Colonic mucosa (tissue), 4 donors: ENCODE data around the gene PSMB5. TPM values are rescaled to one million over a fixed set of nuclear protein-coding genes. Genes with fewer than 3 reads are reported as not detected.

ENCODE experiments used
- DNase-seq: peaks from one replicate; pipeline ENCODE4 v3.0.0-alpha.2; 2020
- H3K27ac ChIP-seq: fragments of 200-600 bp; one replicate; pipeline ENCODE4 v1.8.0; 2021
- H3K27me3 ChIP-seq: fragments of 200-600 bp; one replicate; pipeline ENCODE4 v1.8.0; 2021
- H3K36me3 ChIP-seq: fragments of 200-600 bp; one replicate; pipeline ENCODE4 v1.8.0; 2021
- H3K4me1 ChIP-seq: fragments of 200-600 bp; one replicate; pipeline ENCODE4 v1.8.0; 2021; ENCODE audit warnings: mild to moderate bottlenecking
- H3K4me3 ChIP-seq: fragments of 200-600 bp; one replicate; pipeline ENCODE4 v1.8.0; 2021
- H3K9ac ChIP-seq, 2 donors: one replicate each; pipeline ENCODE4 v1.7.0; 2013; ENCODE audit warnings: control low read depth in 2 of 2, low read depth in 2 of 2, low read length in 2 of 2
- H3K9me3 ChIP-seq: fragments of 200-600 bp; one replicate; pipeline ENCODE4 v1.8.0; 2021
- CTCF ChIP-seq: fragments of 200-600 bp; IDR thresholded peaks from one replicate; pipeline ENCODE4 v1.8.0; 2022; ENCODE audit warnings: antibody characterized with exemption, mild to moderate bottlenecking
- intact Hi-C: fragments of 100-400 bp; cut with DNase I; formaldehyde crosslinking; loops from one replicate; pipeline ENCODE4 v1.14.1; 2022
- total RNA-seq, 2 donors: library from RNA; stranded (reverse); fragmentation: NEBNext Ultra II Directional in 1 of 2; extraction: Animal tissue kit (Norgen Biotek cat#: 25700) in 1 of 2; gene quantifications; one replicate each; pipeline ENCODE4 v1.2.1, GENCODE V29; 2021
- donor health status: healthy.
- donor health status: DM: no; HTN: no; CAD: no.
- donor health status: DM: no; HTN: no; CAD: no.

The PSMB5 gene
- total RNA-seq, 2 donors from 2014 or later: 99.7 to 137 TPM

GRCh38 chr14:23056956-23057756 is 22.5 kb upstream of the PSMB5 start, which contains the start of gene CDH24:
TSS of gene CDH24 (minus strand) at chr14:23057520. CDS start at chr14:23055733, 1,787 bp downstream.
- Histone ChIP-seq H3K27me3 (no peaks in the 10 kb centered on the region), H3K9ac (peak within 1 kb of the TSS; percentile 48 to 77), H3K36me3 (peaks cover 18% of the 10 kb centered on the region), H3K9me3 (no peaks in the 10 kb centered on the region), H3K4me1 (peaks cover 5% of the 10 kb centered on the region), H3K27ac (peak within 1 kb of the TSS; percentile 74), H3K4me3 (peak within 1 kb of the TSS; percentile 57)
- DNase-seq: peak; percentile 83
- intact Hi-C loops: no loop called here
- TF ChIP-seq CTCF: no peak

GRCh38 chr14:23056145-23056955 is 21.6 kb upstream of the PSMB5 start:
- peak; percentile 78 for DNase-seq
- Histone ChIP-seq H3K27me3 (no peaks in the 10 kb centered on the region), H3K4me1 (peaks cover 5% of the 10 kb centered on the region), H3K9ac (peak overlapping the region; percentile 25 to 77), H3K27ac (no peak overlapping the region), H3K36me3 (peaks cover 10% of the 10 kb centered on the region), H3K9me3 (no peaks in the 10 kb centered on the region), H3K4me3 (peak overlapping the region; percentile 57)
- peak; percentile 43 for TF ChIP-seq CTCF
- intact Hi-C loops: no loop called here

- TF ChIP-seq CTCF: no peak
- Histone ChIP-seq H3K4me1 (peaks cover 5% of the 10 kb centered on the region), H3K27ac (no peak overlapping the region), H3K9me3 (no peaks in the 10 kb centered on the region), H3K4me3 (no peak overlapping the region), H3K9ac (no peak overlapping the region), H3K27me3 (no peaks in the 10 kb centered on the region), H3K36me3 (peaks cover 4% of the 10 kb centered on the region)
- intact Hi-C loops: no loop called here
- DNase-seq: no peak
These were observed 21.0 kb upstream of the PSMB5 start for GRCh38 chr14:23055621-23056144.

- H3K27ac ChIP-seq: no peak overlapping the region
- intact Hi-C loops: no loop called here
- H3K27me3 ChIP-seq: no peaks in the 10 kb centered on the region
- no peak overlapping the region for H3K9ac ChIP-seq
- DNase-seq: no peak
- peaks cover 5% of the 10 kb centered on the region for H3K4me1 ChIP-seq
- no peak overlapping the region for H3K4me3 ChIP-seq
- H3K9me3 ChIP-seq: no peaks in the 10 kb centered on the region
- peaks cover 2% of the 10 kb centered on the region for H3K36me3 ChIP-seq
- TF ChIP-seq CTCF: no peak
These were observed 20.4 kb upstream of the PSMB5 start for GRCh38 chr14:23055147-23055550.

GRCh38 chr14:23054000-23054811 is 19.5 kb upstream of the PSMB5 start:
- Histone ChIP-seq H3K27me3 (no peaks in the 10 kb centered on the region), H3K36me3 (no peaks in the 10 kb centered on the region), H3K9ac (no peak overlapping the region), H3K4me3 (no peak overlapping the region), H3K9me3 (no peaks in the 10 kb centered on the region), H3K4me1 (peaks cover 5% of the 10 kb centered on the region), H3K27ac (no peak overlapping the region)
- TF ChIP-seq CTCF: no peak
- no peak for DNase-seq
- intact Hi-C loops: no loop called here
